Epithelial cell of proximal tubule (primary cell): ENCODE results near the gene EIF4A3. TPM values are rescaled to one million over a fixed set of nuclear protein-coding genes. Genes with fewer than 3 reads are reported as not detected.

Experiments
- DNase-seq: peaks from one replicate; pipeline ENCODE4 v3.0.0-alpha.2; 2011; ENCODE audit warnings: low read depth
- H3K4me3 ChIP-seq: 2 replicates; pipeline ENCODE4 v1.5.1; 2011; ENCODE audit warnings: low read depth, mild to moderate bottlenecking, low read length
- CTCF ChIP-seq: conservative IDR thresholded peaks from 2 replicates; pipeline ENCODE4 v1.5.1; 2012; ENCODE audit warnings: low read depth, mild to moderate bottlenecking, low read length
- total RNA-seq: library from RNA; depleted of rRNA; stranded (reverse); fragments of >200 nt; gene quantifications from 2 replicates; pipeline ENCODE4 v1.2.3, GENCODE V29; 2015

Gene EIF4A3
- total RNA-seq, 1 donor from 2014 or later: 122 TPM

GRCh38 chr17:80101011-80101945 is 45.6 kb downstream of the EIF4A3 start, which contains the start of gene GAA:
TSS of gene GAA (plus strand) at chr17:80101581. CDS start at chr17:80104587, 3,006 bp downstream.
- H3K4me3 ChIP-seq: peak within 1 kb of the TSS; percentile 87
- TF ChIP-seq CTCF: peak; percentile 54
- no peak for DNase-seq

- no peak overlapping the region for H3K4me3 ChIP-seq
- no peak for DNase-seq
- TF ChIP-seq CTCF: no peak
Measured at GRCh38 chr17:80100035-80100323, 46.9 kb downstream of the EIF4A3 start.

- TF ChIP-seq CTCF: no peak
- H3K4me3 ChIP-seq: no peak overlapping the region
- no peak for DNase-seq
Measured at GRCh38 chr17:80099291-80100034, 47.5 kb downstream of the EIF4A3 start.

- no peak for TF ChIP-seq CTCF
- no peak for DNase-seq
- H3K4me3 ChIP-seq: no peak overlapping the region
Measured at GRCh38 chr17:80097844-80098691, 48.9 kb downstream of the EIF4A3 start.

- no peak for TF ChIP-seq CTCF
- no peak for DNase-seq
- no peak overlapping the region for H3K4me3 ChIP-seq
Measured at GRCh38 chr17:80097127-80097621, 49.8 kb downstream of the EIF4A3 start.

- no peak for DNase-seq
- no peak overlapping the region for H3K4me3 ChIP-seq
- no peak for TF ChIP-seq CTCF
Measured at GRCh38 chr17:80096561-80097021, 50.3 kb downstream of the EIF4A3 start.
